WTC11 (cell line): ENCODE results near the gene CIB2.

Experiments
- CREB1 ChIP-seq: sonication (generic); formaldehyde crosslinking; IDR thresholded peaks from 2 replicates; pipeline ENCODE4 v1.8.0; 2023; ENCODE audit warnings: mild to moderate bottlenecking, missing genetic modification reagents
- CTCF ChIP-seq: fragments of 200-600 bp; IDR thresholded peaks from 2 replicates; pipeline ENCODE4 v1.8.0; 2022; ENCODE audit warnings: antibody characterized with exemption
- E2F4 ChIP-seq: sonication (generic); formaldehyde crosslinking; IDR thresholded peaks from 2 replicates; pipeline ENCODE4 v1.8.1; 2022; ENCODE audit warnings: low read depth, mild to moderate bottlenecking, moderate library complexity, missing genetic modification reagents, borderline replicate concordance
- ESRRA ChIP-seq: sonication (generic); formaldehyde crosslinking; IDR thresholded peaks from 2 replicates; pipeline ENCODE4 v1.8.1; 2022; ENCODE audit warnings: mild to moderate bottlenecking, missing genetic modification reagents, borderline replicate concordance
- ETV6 ChIP-seq: sonication (generic); formaldehyde crosslinking; IDR thresholded peaks from 2 replicates; pipeline ENCODE4 v1.8.1; 2022; ENCODE audit warnings: mild to moderate bottlenecking, missing genetic modification reagents
- KAT7 ChIP-seq: sonication (generic); formaldehyde crosslinking; IDR thresholded peaks from 2 replicates; pipeline ENCODE4 v1.8.1; 2023; ENCODE audit warnings: missing genetic modification reagents, mild to moderate bottlenecking, borderline replicate concordance
- NR2C2 ChIP-seq: sonication (generic); formaldehyde crosslinking; IDR thresholded peaks from 2 replicates; pipeline ENCODE4 v1.8.0; 2022; ENCODE audit warnings: mild to moderate bottlenecking, missing genetic modification reagents
- SOX15 ChIP-seq: fragments of 250-450 bp; sonication (Bioruptor Pico); IDR thresholded peaks from 2 replicates; pipeline ENCODE4 v1.9.0; 2021; ENCODE audit warnings: mild to moderate bottlenecking
- TP53 ChIP-seq: sonication (generic); formaldehyde crosslinking; IDR thresholded peaks from 2 replicates; pipeline ENCODE4 v1.8.1; 2023; ENCODE audit warnings: mild to moderate bottlenecking, missing genetic modification reagents
- USF2 ChIP-seq: sonication (generic); formaldehyde crosslinking; IDR thresholded peaks from 2 replicates; pipeline ENCODE4 v1.8.1; 2023; ENCODE audit warnings: mild to moderate bottlenecking, missing genetic modification reagents, moderate library complexity

- TF ChIP-seq CTCF (no peak), USF2 (CRISPR knock-in tag) (no peak), TP53 (CRISPR knock-in tag) (no peak), E2F4 (CRISPR knock-in tag) (no peak), SOX15 (CRISPR knock-in tag) (no peak), KAT7 (CRISPR knock-in tag) (no peak), NR2C2 (CRISPR knock-in tag) (no peak), CREB1 (CRISPR knock-in tag) (no peak), ETV6 (CRISPR knock-in tag) (no peak), ESRRA (CRISPR knock-in tag) (no peak)
Observed at GRCh38 chr15:78085928-78086327, 45.3 kb downstream of the CIB2 start.
